ENCODE results near the gene GLRA1.
"Not testable (repeated sequence)": the region's sequence is repeated elsewhere in the genome, so short reads cannot be mapped to it uniquely, and the experiment has no call there.

DNA sequence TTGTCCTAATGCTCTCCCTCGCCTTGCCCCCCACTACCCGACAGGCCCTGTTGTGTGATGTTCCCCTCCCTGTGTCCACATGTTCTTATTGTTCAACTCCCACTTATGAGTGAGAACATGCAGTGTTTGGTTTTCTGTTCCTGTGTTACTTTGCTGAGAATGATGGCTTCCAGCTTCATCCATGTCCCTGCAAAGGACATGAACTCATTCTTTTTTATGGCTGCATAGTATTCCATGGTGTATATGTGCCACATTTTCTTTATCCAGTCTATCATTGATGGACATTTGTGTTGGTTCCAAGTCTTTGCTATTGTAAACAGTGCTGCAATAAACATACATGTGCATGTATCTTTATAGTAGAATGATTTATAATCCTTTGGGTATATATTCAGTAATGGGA lies 31.2 kb downstream of the GLRA1 start:
- TF ChIP-seq EZH2 (IDR thresholded peaks at IDR 0.05; ENCODE audit: low read length, unreplicated experiment); CTCF (conservative IDR thresholded peaks at IDR 0.05; ENCODE audit: low read depth, low read length); EZH2phosphoT487 (IDR thresholded peaks at IDR 0.05; ENCODE audit: borderline replicate concordance, low read length): not testable (repeated sequence)
